ENCODE data around the gene NDUFA13.

- TF ChIP-seq, protein P1, sequence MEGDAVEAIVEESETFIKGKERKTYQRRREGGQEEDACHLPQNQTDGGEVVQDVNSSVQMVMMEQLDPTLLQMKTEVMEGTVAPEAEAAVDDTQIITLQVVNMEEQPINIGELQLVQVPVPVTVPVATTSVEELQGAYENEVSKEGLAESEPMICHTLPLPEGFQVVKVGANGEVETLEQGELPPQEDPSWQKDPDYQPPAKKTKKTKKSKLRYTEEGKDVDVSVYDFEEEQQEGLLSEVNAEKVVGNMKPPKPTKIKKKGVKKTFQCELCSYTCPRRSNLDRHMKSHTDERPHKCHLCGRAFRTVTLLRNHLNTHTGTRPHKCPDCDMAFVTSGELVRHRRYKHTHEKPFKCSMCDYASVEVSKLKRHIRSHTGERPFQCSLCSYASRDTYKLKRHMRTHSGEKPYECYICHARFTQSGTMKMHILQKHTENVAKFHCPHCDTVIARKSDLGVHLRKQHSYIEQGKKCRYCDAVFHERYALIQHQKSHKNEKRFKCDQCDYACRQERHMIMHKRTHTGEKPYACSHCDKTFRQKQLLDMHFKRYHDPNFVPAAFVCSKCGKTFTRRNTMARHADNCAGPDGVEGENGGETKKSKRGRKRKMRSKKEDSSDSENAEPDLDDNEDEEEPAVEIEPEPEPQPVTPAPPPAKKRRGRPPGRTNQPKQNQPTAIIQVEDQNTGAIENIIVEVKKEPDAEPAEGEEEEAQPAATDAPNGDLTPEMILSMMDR (IDR thresholded peaks at IDR 0.05) = peak; percentile 58 to 88 (median 72)
- TF ChIP-seq POLR2A (IDR thresholded peaks at IDR 0.05) = no peak
These were observed 38.3 kb downstream of the NDUFA13 start for GRCh38 chr19:19554074-19555023.

Data from heart left ventricle (tissue), 13 donors.